HG03565 (cell line): Measurements from ENCODE around the gene VPS35L.

ENCODE experiments used
- ATAC-seq: cut with Tn5 transposase; IDR thresholded peaks from one replicate; pipeline ENCODE4 v1.9.1; 2021; ENCODE audit warnings: mild to moderate bottlenecking, moderate library complexity; ENCODE audit not compliant: unreplicated experiment

The VPS35L gene

DNA sequence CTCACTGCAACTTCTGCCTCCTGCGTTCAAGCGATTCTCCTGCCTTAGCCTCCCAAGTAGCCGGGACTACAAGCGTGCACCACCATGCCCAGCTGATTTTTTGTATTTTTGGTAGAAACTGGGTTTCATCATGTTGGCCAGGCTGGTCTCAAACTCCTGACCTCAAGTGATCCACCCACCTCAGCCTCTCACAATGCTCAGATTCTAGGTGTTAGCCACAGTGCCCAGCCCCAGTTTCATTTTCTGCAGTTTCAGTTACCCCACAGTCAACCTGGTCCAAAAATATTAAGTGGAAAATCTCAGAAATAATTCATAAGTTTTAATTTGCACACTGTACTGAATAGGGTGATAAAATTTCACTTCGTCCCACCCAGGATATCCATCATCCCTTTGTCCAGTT, 133.8 kb downstream of the VPS35L start:
- ATAC-seq, result no peak

DNA sequence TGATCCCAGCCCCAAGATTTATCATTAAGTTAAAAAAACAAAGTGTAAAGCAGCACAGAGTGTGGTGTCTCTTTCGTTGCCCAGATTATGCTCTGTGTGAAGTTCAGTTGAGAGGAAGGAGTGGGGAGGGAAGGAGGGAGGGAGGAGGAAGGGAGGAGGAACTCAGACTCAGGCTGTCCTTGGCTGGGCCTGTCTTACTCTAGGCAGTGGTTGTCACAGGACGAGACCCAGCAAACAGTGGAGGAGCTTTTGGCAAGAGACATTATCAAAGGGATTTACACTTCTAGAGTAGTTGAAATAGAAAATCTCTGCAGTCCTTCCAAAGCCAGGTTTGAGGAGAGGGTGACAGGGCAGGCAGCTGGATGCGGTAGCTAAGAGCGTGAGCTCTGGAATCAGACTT, 134.7 kb downstream of the VPS35L start:
- no peak for ATAC-seq

DNA sequence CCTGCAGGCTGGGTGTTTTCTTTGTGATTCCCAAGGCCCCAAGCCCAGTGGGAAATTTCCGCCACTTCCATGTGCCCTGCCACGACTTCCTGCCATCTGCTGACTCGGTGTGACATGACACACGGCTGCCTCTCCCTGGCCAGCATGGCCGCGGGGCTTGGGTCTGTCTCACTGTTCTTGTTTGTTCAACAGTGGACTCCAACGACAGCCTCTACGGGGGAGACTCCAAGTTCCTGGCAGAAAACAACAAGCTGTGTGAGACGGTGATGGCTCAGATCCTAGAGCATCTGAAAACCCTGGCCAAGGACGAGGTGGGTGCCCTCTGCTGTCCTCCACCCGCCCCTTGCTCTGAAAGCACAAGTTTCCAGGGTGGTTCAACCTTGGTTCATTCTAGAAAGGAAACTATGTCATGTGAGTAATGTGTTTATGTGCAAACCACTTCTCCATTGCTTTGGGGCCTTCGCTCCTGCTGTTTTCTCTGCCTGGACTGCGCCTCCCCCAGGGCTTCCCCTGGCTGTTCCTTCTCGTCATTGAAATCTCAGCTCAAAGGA, 135.7 kb downstream of the VPS35L start:
- no peak for ATAC-seq

DNA sequence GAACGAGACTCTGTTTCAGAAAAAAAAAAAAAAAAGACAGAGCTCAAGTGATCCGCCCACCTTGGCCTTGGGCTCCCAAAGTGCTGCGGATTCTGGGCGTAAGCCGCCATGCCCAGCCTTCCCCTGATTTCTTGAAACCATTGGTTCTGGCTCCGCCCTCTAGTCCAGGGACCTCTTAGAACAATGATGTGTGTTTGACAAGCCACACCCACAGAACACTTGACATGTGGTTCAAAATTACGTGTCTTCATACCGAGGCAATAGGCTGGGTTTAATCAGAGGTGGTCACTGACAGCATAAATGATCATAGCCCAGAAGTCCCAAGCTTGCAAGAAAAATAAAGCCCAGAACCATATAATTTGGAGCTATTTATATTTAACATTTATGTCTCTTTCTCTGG, 139.5 kb downstream of the VPS35L start:
- ATAC-seq, result no peak

DNA sequence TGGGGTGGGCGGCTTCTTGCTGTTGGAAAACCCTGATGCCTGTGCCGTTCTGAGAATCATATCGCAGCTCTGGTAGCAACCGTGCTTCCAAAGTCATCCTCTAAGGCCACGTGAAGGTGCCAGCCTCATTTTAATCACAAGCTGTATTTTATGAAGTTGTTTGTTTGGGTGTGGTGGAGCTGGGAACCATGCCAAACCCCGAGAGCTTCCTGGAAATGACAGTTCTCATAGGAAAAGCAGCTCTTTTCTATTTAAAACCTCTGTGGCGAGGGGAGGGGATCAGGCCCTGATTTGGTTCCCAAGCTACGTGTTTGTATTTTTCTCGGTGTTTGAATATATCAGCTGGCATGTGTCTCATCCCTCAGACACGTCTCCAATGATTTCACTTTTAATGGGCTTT, 140.8 kb downstream of the VPS35L start:
- no peak for ATAC-seq

DNA sequence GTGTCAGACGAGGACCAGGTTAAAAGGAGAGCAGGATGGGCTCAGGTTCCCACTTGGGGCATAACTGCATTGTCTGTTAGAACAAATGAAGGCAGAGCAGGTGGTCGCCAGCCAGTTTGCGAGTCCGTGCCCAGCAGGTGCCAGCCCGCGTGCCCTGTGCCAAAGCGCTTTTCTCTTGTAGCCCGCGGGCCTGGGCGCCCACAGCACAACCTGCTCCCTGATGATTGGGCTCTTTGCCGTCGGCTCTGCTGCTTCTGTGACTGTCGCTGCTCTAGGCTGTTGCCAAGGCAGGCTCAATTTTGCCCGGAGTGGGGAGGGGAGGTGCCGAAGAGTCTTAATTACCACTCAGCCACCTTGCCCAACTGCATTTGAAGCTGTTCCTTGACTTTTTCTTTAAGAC, 141.5 kb downstream of the VPS35L start:
- ATAC-seq, result no peak

DNA sequence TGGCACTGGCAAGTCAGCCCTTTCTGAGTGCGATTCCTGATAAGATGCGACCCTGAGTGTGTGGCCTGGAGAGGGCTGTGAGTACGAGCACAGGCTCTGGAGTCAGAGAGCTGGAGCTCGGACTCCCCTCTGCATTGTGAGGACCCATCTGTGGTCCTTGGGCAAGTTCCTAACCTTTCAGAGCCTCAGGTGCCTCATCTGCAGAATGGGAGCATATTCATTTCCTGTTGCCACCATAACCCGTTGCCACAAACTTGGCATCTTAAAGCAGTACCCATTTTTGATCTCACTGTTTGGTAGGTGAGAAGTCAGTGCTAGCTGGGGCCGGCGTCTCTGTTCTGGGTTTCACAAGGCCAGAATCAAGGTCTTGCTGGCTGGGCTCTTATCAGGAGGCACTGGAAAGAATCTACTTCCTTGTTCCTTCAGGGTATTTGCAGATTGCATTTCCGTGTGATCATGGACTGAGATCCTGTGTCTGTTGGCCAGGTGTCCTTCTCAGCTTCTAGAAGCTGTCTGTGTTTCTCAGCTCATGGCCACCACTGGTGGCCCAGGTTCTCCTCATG, 142.3 kb downstream of the VPS35L start:
- ATAC-seq, result no peak

DNA sequence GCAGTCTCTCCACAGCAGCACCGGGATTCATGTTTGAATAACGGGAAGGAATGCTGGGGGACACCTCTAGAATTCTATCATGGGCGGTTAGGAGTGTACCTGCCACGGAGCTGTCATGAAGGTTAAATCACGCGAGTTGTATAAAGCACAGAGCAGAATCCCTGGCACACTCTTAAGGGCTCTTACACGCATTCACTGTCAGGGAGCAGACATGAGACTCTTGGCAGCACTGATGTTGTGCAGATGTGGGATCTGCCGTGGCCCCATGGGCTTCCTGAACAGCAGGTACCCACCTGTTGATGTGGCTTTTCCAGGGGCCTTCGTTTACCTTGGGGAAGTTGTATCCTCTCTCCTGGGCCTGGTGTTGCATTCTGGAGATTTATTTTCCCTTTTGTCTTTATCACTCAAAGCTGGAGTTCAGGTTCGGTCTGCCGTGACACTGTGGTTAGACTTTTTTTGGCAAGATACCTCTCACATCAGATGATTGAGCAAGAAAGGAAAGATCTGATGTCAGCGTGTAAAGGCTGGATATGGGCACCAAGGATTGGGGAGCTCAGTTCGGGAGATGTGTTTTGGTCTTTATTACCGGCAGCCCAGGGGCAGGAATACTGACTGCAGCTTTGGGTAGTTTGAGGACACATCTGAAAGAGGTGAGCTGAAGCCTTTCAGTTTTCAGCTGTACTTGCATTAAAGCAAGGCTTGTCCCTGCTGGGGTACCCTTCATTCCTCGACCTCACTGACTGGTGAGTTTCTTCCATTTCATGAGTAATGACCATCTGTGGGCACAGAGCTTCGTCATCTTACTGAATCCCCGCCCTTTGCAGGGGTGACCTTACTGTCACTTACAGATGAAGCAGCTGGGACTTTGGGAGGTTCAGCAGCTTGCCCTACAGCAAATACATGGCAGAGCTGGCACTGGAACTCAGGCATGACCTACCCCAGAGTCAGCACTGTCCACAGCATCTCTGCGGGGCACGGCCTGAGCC, 143.3 kb downstream of the VPS35L start:
- no peak for ATAC-seq

DNA sequence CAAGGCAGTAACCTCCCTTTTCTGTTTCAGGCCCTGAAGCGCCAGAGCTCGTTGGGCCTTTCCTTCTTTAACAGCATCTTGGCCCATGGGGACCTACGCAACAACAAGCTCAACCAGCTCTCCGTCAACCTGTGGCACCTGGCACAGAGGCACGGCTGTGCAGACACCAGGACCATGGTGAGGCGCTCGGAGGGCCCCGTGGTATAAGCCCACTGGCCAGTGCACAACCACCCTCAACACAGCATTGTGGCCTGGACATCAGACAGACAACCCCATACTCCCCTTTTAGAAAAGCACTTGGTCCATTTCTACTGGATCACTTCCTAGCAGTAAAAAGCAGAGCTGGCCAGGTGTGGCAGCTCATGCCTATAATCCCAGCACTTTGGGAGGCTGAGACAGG, 144.0 kb downstream of the VPS35L start:
- no peak for ATAC-seq

DNA sequence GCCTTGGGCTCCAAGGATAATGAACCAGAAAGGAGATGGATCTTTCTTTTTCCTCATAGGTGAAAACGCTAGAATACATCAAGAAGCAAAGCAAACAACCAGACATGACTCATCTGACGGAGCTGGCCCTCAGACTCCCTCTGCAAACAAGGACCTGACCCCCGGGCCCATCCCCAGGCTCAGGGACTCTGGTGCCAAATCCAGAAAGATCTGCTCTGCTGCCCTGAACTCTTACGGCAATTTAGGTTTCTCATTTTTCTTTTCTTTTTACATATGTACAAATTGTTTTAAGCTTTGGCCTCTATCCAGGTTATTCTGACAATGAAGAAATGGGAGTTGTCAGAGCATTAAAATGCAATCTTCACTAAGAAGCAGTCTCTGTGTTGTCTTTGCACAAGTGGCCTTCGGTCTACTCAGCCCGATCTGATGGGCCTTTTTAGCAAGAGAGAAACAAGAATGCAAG, 144.8 kb downstream of the VPS35L start:
- ATAC-seq, result no peak

DNA sequence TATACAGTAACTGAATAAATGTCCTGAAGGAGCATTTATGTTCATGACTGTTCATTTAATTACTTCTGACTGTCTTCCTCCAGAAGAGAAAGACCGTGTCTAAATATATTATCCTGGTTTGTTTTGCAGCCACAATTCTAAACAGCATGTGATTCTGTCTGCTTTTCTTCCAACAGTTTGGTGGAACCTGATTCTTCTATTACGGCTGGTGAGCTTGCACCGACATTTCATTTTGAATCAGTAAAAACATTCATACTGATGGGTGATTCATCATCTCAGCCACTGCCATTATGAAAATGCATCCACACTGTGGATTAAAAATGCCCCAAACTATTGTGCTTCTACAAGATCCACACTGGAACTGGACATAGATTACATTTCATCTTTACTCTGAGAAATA, 145.6 kb downstream of the VPS35L start:
- no peak for ATAC-seq

DNA sequence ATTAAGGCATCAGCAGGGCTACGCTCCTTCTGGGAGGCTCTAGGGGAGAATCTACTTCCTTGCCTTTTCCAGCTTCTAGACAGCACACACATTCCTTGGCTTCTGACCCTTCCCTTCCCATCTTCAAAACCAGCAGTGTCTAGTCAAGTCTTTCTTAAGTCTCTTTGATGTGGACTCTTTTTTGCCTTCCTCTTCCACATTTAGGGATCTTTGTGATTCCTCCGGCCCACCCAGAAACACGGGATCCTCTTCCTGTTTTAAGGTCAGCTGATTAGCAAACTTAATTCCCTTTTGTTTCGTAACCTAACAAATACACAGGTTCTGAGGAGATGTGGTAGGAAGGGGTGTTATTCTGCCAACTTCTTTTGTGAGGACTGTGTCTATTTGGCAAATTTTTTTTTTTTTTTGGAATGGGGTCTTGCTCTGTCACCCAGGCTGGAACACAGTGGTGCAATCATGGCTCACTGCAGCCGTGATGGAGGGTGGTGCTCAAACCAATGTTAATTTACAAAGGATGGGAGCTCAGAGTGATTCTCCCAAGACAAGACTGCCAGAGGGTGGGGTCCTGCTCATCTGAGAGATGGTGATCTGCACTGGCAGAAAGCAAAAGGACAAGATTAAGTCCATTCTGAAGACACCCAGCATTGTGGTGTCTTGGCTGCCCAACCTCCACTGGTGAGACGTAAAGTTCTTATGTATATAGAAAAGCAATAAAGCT, 147.8 kb downstream of the VPS35L start:
- no peak for ATAC-seq

DNA sequence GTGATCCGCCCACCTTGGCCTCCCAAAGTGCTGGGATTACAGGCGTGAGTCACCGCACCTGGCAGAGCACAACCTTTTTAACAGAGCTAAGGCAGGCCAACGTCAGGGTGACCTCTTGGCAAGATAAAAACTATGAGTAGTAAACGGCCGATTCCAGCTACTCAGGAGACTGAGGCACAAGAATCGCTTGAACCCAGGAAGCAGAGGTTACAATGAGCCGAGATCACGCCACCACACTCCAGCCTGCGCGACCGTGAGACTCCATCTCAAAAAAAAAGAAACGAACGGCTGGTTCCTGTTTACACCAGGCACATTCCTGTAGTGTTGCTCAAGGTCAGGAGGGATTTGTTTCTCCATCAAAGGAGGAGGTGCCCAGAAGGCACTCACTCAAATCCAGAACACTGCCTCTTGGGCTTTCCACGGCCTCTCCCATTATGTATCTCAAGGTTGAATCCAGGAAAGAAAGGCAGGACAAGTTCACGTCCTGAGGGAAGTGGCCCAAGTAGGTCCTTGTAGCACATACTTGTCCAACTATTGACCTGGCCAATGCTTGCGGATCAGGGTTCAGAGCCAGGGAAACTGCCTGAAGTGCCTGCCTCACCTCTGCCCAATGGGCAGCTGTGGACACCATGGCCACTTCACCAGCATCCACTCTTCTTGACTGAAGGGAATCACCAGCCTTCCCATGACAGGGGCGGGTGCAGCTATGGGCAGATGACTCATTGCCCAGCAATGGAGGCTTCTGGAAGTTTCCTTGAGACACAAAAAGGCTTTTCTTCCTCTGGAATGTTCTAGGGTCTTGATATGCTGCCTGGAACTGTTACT, 149.0 kb downstream of the VPS35L start:
- ATAC-seq, result no peak

DNA sequence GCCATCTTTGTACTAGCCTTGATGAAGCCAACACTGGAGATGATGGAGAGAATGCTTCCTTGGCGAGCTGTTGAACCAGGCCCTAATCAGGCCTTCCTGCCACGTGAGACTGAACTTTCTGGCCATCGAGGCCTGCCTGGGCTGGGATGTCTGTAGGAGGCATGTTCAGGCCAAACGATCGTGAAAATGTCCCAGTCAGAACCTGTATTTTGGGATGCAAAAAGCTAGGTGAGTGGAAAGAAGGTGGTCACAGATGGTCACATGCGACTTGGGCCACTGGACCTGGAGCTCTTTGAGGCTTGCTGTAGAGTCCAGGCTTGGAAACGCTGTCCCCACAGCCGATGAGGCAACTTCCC, 149.6 kb downstream of the VPS35L start:
- no peak for ATAC-seq

DNA sequence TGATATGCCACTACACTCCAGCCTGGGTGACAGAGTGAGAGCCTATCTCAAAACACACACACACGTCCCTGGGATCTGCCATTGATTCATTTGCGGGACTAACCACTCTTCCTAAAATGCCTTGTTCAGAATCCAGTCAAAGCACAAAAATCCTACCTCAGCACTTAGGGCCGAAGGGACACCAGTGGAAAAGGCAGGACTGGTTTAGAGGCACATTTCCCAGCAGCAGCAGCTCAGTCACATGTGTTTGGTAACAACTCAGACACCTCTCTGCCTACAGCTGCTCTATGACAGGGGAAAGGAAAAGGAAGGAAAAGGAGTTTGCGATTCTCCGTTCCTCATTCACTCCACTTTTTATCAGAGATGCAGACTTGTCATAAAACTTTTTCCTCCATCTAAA, 150.3 kb downstream of the VPS35L start:
- no peak for ATAC-seq

DNA sequence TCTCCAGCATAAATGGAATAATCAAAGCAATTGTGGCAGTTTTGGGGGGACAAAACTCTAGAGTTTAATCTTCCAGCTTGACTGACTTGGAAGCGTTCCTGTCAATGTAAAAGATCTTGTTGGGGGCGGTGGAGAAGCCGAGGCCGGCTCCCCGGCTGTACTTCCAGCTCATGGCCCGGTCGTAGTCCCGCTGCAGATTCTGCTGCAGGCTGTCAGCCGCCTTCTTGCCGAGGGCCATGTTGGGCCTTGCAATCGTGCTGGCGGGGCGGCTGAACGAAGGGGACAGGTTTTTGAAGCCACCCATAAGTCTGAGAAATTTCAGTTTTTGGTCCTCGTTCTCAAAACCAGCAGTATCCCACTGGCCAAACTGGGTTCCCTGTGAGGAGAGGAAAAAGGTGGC, 151.3 kb downstream of the VPS35L start:
- no peak for ATAC-seq

DNA sequence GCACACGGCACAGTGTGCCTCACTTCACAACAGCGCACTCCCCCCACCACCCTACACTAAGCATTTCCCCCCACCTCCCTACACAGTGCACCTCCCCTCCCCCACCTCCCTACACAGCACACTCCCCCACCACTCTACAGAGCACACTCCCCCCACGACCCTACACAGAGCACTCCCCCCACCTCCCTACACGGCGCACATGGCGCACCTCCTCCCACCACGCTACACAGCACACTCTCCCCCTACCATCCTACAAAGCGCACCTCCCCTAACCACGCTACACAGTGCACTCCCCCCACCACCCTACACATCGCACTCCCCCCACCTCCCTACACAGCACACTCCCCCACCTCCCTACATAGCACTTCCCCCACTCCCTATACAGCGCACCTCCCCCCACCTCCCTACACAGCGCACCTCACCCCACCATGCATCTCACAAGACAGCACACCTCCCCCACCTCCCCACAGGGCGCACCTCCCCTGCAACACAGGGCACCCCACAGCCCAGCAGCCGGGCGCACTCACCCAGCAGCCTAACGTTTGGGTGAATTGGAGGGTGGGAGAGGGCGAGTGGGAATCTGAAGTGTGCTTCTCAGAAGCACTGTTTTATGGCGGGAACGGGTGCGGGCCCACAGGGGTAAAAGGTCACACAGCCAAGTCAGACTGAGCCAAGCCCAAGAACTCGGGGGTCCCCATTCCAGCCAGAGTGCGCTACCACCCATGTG, 152.2 kb downstream of the VPS35L start:
- no peak for ATAC-seq

DNA sequence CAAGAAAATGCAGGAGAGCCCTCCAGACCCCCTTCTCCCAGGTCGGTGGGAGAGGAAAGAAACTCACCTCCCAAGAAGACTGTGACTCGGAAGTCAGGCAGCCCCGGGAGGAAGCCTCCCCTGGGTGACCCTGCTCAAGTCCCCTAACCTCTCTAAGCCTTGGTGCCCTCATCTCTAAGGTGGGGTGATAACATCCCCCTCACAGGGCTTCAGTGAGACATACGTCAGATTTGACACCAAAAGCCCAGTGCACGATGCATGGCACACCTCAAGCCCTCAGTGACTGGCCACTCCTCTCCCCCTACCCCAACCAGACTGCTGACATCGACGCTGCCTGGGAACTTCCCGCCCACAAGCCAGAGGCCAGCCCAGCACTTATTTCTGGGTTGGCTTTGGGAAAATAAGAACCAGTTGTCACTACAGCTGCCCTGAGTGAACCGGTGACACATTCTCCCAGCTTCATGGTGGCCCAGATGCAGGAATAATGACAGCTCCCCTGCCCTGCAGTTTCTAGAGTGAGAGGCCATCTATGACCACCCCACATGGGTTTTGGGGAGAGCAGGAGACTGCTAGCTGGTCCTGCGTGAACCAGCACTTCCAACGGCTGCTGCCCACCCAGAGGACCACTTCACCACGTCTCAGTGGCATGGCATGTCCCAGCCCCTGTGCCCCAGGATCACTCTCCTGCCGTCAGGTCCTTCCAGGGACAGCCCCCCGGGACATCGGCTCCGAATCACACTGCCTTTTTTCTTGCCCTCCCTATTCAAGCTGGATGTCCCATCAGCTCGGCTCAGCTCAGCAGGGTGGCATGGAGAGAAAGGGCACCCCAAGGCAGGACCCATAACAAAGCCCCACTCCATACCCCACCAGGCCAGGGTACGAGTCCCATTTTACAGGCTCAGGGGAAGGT, 153.0 kb downstream of the VPS35L start:
- ATAC-seq, result no peak
